A549 (cell line): Measurements from ENCODE around the gene TXNRD1. TPM values are rescaled to one million over a fixed set of nuclear protein-coding genes. Genes with fewer than 3 reads are reported as not detected.

Experiments used
- ATAC-seq, 2 experiments: fragments of 200-7000 bp in 1 of 2; fragments of >200 bp in 1 of 2; cut with Nextera tagmentation in 1 of 2; cut with Tn5 transposase in 1 of 2; 3 replicates each; pipeline versions ENCODE4 v1.8.0 to v1.9.1; 2018 to 2020; ENCODE audit warnings: mild to moderate bottlenecking in 1 of 2, moderate library complexity in 1 of 2
- CTCF ChIA-PET: fragments of 300-600 bp; sonication (Branson Sonifier 250); formaldehyde crosslinking; extraction: SDS; loops from one replicate; lab custom pipeline; 2021; ENCODE audit warnings: antibody characterized with exemption, inconsistent platforms; lab: Yijun Ruan, JAX
- POLR2A ChIA-PET: fragments of 350-600 bp; formaldehyde crosslinking; extraction: SDS; loops from one replicate; lab custom pipeline; 2021; ENCODE audit warnings: antibody characterized with exemption, inconsistent platforms; lab: Yijun Ruan, JAX
- DNase-seq, 2 experiments: peaks; one replicate each; pipeline versions ENCODE4 v3.0.0 to v3.0.0-alpha.2; 2011 to 2016; ENCODE audit warnings: low read depth in 1 of 2, low spot score in 1 of 2
- FAIRE-seq: peaks from 2 replicates; lab custom pipeline; 2011; peaks lifted over from hg19 to GRCh38; lab: Jason Lieb, UNC
- H3K27ac ChIP-seq, 2 experiments: fragments of >200 bp; sonication (Bioruptor Twin); formaldehyde crosslinking; 3 replicates each; pipeline ENCODE4 v1.5.1; 2016 to 2017
- H3K4me1 ChIP-seq: fragments of >200 bp; sonication (Bioruptor Twin); formaldehyde crosslinking; 3 replicates; pipeline ENCODE4 v1.6.1; 2016
- H3K4me2 ChIP-seq: fragments of >200 bp; sonication (Bioruptor Twin); formaldehyde crosslinking; 3 replicates; pipeline ENCODE4 v1.6.1; 2016
- H3K4me3 ChIP-seq: fragments of >200 bp; sonication (Bioruptor Twin); formaldehyde crosslinking; 3 replicates; pipeline ENCODE4 v1.5.1; 2016
- H3K9me3 ChIP-seq: fragments of >200 bp; sonication (Bioruptor Twin); formaldehyde crosslinking; 3 replicates; pipeline ENCODE4 v1.6.1; 2016
- ATOH8 ChIP-seq: fragments of 250-450 bp; sonication (Bioruptor Pico); IDR thresholded peaks from 2 replicates; pipeline ENCODE4 v1.5.0; 2020; ENCODE audit warnings: low read depth, mild to moderate bottlenecking, moderate library complexity
- CHD2 ChIP-seq: fragments of 150-350 bp; IDR thresholded peaks from 2 replicates; pipeline ENCODE4 v1.6.1; 2014; ENCODE audit warnings: low read length; ENCODE audit not compliant: partially characterized antibody
- EHF ChIP-seq: fragments of 250-450 bp; sonication (Bioruptor Pico); IDR thresholded peaks from 2 replicates; pipeline ENCODE4 v1.5.0; 2020; ENCODE audit warnings: mild to moderate bottlenecking
- FOSB ChIP-seq: fragments of 250-450 bp; sonication (Bioruptor Pico); IDR thresholded peaks from 2 replicates; pipeline ENCODE4 v1.5.0; 2020; ENCODE audit warnings: mild to moderate bottlenecking, moderate library complexity
- FOSL2 ChIP-seq, 2 experiments: fragments of 450-650 bp in 1 of 2; fragments of >200 bp in 1 of 2; sonication (Bioruptor Twin) in 1 of 2; formaldehyde crosslinking; IDR thresholded peaks; 2 replicates each; pipeline versions ENCODE4 v1.5.0 to v1.6.1; 2016 to 2020; ENCODE audit warnings: mild to moderate bottlenecking in 1 of 2, moderate library complexity in 1 of 2
- HOXA7 ChIP-seq: fragments of 250-450 bp; sonication (Bioruptor Pico); IDR thresholded peaks from 2 replicates; pipeline ENCODE4 v1.5.0; 2020; ENCODE audit warnings: mild to moderate bottlenecking, moderate library complexity
- HOXB13 ChIP-seq: fragments of 250-450 bp; sonication (Bioruptor Pico); IDR thresholded peaks from 2 replicates; pipeline ENCODE4 v1.5.0; 2020; ENCODE audit warnings: low read depth, mild to moderate bottlenecking, moderate library complexity
- HOXB5 ChIP-seq: fragments of 250-450 bp; sonication (Bioruptor Pico); IDR thresholded peaks from 2 replicates; pipeline ENCODE4 v1.5.0; 2020; ENCODE audit warnings: mild to moderate bottlenecking, moderate library complexity
- KDM1A ChIP-seq: fragments of 200-600 bp; sonication (generic); IDR thresholded peaks from 2 replicates; pipeline ENCODE4 v1.6.1; 2016; ENCODE audit warnings: low read depth, mild to moderate bottlenecking
- MAFK ChIP-seq: fragments of 450-650 bp; IDR thresholded peaks from 2 replicates; pipeline ENCODE4 v1.6.1; 2014; ENCODE audit not compliant: partially characterized antibody
- MYC ChIP-seq: IDR thresholded peaks from 2 replicates; pipeline ENCODE4 v1.6.1; 2012; ENCODE audit warnings: mild to moderate bottlenecking, inconsistent platforms, low read length, improper control_type of control experiment, borderline replicate concordance
- PBX3 ChIP-seq: IDR thresholded peaks from 2 replicates; pipeline ENCODE4 v1.6.1; 2012
- POLR2AphosphoS2 ChIP-seq: conservative IDR thresholded peaks from 2 replicates; pipeline ENCODE4 v1.6.1; 2012; ENCODE audit warnings: low read length, improper control_type of control experiment, inconsistent platforms
- RAD21 ChIP-seq, 2 experiments: fragments of >200 bp in 1 of 2; sonication (Bioruptor Twin) in 1 of 2; formaldehyde crosslinking in 1 of 2; IDR thresholded peaks in 1 of 2; conservative IDR thresholded peaks in 1 of 2; 2 replicates in 1 of 2; 3 replicates in 1 of 2; pipeline ENCODE4 v1.6.1; 2012 to 2018; ENCODE audit warnings: inconsistent platforms in 1 of 2
- RARB ChIP-seq: fragments of 250-450 bp; sonication (Bioruptor Pico); IDR thresholded peaks from 2 replicates; pipeline ENCODE4 v1.8.0; 2021; ENCODE audit warnings: mild to moderate bottlenecking, moderate library complexity
- REST ChIP-seq: fragments of 200-600 bp; sonication (generic); IDR thresholded peaks from 2 replicates; pipeline ENCODE4 v1.6.1; 2016; ENCODE audit warnings: antibody characterized with exemption, mild to moderate bottlenecking, moderate library complexity
- RFX5 ChIP-seq: fragments of 450-650 bp; IDR thresholded peaks from 2 replicates; pipeline ENCODE4 v1.7.1; 2014; ENCODE audit warnings: antibody characterized with exemption, mild to moderate bottlenecking, moderate library complexity
- SMC3 ChIP-seq: fragments of >200 bp; sonication (Bioruptor Twin); formaldehyde crosslinking; IDR thresholded peaks from 3 replicates; pipeline ENCODE4 v1.6.1; 2018; ENCODE audit warnings: inconsistent platforms
- TFCP2L1 ChIP-seq: fragments of 250-450 bp; sonication (Bioruptor Pico); IDR thresholded peaks from 2 replicates; pipeline ENCODE4 v1.5.0; 2021; ENCODE audit warnings: mild to moderate bottlenecking
- TP53 ChIP-seq: fragments of 250-450 bp; sonication (Bioruptor Pico); IDR thresholded peaks from 2 replicates; pipeline ENCODE4 v1.5.0; 2021; ENCODE audit warnings: mild to moderate bottlenecking, moderate library complexity
- ZFP36 ChIP-seq: fragments of 450-650 bp; IDR thresholded peaks from 2 replicates; pipeline ENCODE4 v1.6.1; 2014; ENCODE audit warnings: borderline replicate concordance; ENCODE audit not compliant: partially characterized antibody
- ZSCAN20 ChIP-seq: fragments of 250-450 bp; sonication (Bioruptor Pico); IDR thresholded peaks from 2 replicates; pipeline ENCODE4 v1.8.0; 2022; ENCODE audit warnings: mild to moderate bottlenecking, moderate library complexity
- WGBS: methylation state at CpG from one replicate; pipeline ENCODE4 v1.1.6; 2017; ENCODE audit errors: missing lambda C conversion rate; 5-methylcytosine and 5-hydroxymethylcytosine counted together
- polyA plus RNA-seq, 4 experiments: library from polyadenylated mRNA; depleted of rRNA in 3 of 4; stranded (reverse); fragments of >200 nt; fragmentation: RNase III in 1 of 4; extraction: RNeasy Plus Mini Kit Qiagen cat#74134 plus additional on column Dnase treatment in 1 of 4; gene quantifications; 2 replicates in 3 of 4; 3 replicates in 1 of 4; pipeline ENCODE4 v1.2.3, GENCODE V29; 2011 to 2017

TXNRD1 gene
- polyA plus RNA-seq, 2 of the 4 experiments (the other 2 are of a cell fraction) = 899 to 1,230 TPM

GRCh38 chr12:104309446-104309993 lies 93.9 kb downstream of the TXNRD1 start:
- Histone ChIP-seq H3K4me3 (peak overlapping the region; percentile 68; the same call in 2 of the 3 replicates), H3K27ac (peak overlapping the region; percentile 4 to 64), H3K9me3 (no peaks in the 10 kb centered on the region), H3K4me2 (peak overlapping the region; percentile 97), H3K4me1 (peaks cover 99% of the 10 kb centered on the region)
- 8% methylated on average over 4 of the region's 4 CpGs for WGBS
- peak; percentile 51 for FAIRE-seq
- ChIA-PET POLR2A (interaction anchor here (1.0 to 2.2 kb wide), 6 partner anchors 8 to 89 kb away, joined by 3 to 12 read pairs (median 3); no protein-coding TSS in a partner anchor), CTCF (interaction anchor here (1.2 kb wide), 1 partner anchor 132 kb away, joined by 3 read pairs; no protein-coding TSS in a partner anchor)
- TF ChIP-seq RARB (CRISPR knock-in tag) = peak; percentile 86
- no peak for TF ChIP-seq RFX5
- no peak for TF ChIP-seq FOSL2 (IDR thresholded peaks at IDR 0.05)
- peak; percentile 29; the same call in 1 of the 2 replicates for TF ChIP-seq FOSL2 (CRISPR knock-in tag; IDR thresholded peaks at IDR 0.05)
- TF ChIP-seq KDM1A = no peak
- peak; percentile 6; the same call in 1 of the 2 replicates for TF ChIP-seq POLR2AphosphoS2
- peak; percentile 50; the same call in 1 of the 2 replicates for TF ChIP-seq HOXB5
- TF ChIP-seq FOSB = peak; percentile 76
- TF ChIP-seq MAFK = no peak
- TF ChIP-seq ATOH8 (CRISPR knock-in tag) = peak; percentile 72
- TF ChIP-seq TFCP2L1 (CRISPR knock-in tag) = peak; percentile 88; the same call in 1 of the 2 replicates
- no peak for TF ChIP-seq HOXB13 (CRISPR knock-in tag)
- TF ChIP-seq ZSCAN20 (CRISPR knock-in tag) = no peak
- no peak for TF ChIP-seq CHD2
- TF ChIP-seq ZFP36 = no peak
- TF ChIP-seq REST = no peak
- no peak for TF ChIP-seq PBX3
- TF ChIP-seq EHF (CRISPR knock-in tag) = no peak
- no peak for TF ChIP-seq RAD21 (conservative IDR thresholded peaks at IDR 0.05 in 1 of 2, IDR thresholded peaks at IDR 0.05 in 1 of 2)
- TF ChIP-seq SMC3 = no peak
- TF ChIP-seq MYC = no peak
- TF ChIP-seq TP53 (CRISPR knock-in tag) = peak; percentile 37; the same call in 1 of the 2 replicates
- peak; percentile 89 for TF ChIP-seq HOXA7
- peak; percentile 28 to 36; a peak in 5 of 6 replicates for ATAC-seq
- no peak for DNase-seq
